H9 (cell line): ENCODE results near the gene RMRP. TPM values are rescaled to one million over a fixed set of nuclear protein-coding genes. Genes with fewer than 3 reads are reported as not detected.

Source experiments
- DNase-seq: peaks from one replicate; pipeline ENCODE4 v3.0.0-alpha.2; 2017
- H2AFZ ChIP-seq: one replicate; pipeline ENCODE4 v1.6.1; 2013; ENCODE audit warnings: mild to moderate bottlenecking, low read length, control low read depth, moderate library complexity
- H2AK5ac ChIP-seq: 2 replicates; pipeline ENCODE4 v1.6.1; 2013; ENCODE audit warnings: low read length, control low read depth, mixed read lengths; ENCODE audit not compliant: insufficient read length
- H2BK120ac ChIP-seq: one replicate; pipeline ENCODE4 v1.6.1; 2013; ENCODE audit warnings: low read depth, mild to moderate bottlenecking, low read length, control low read depth, inconsistent platforms; ENCODE audit not compliant: poor library complexity, severe bottlenecking
- H2BK12ac ChIP-seq: 2 replicates; pipeline ENCODE4 v1.6.1; 2013; ENCODE audit warnings: low read length, control low read depth, mixed read lengths, low read depth; ENCODE audit not compliant: insufficient read length
- H2BK15ac ChIP-seq: 2 replicates; pipeline ENCODE4 v1.6.1; 2013; ENCODE audit warnings: low read depth, low read length, control low read depth
- H2BK20ac ChIP-seq: one replicate; pipeline ENCODE4 v1.6.1; 2013; ENCODE audit warnings: low read depth, mild to moderate bottlenecking, low read length, control low read depth, inconsistent platforms; ENCODE audit not compliant: poor library complexity, severe bottlenecking
- H2BK5ac ChIP-seq: 2 replicates; pipeline ENCODE4 v1.6.1; 2013; ENCODE audit warnings: low read length, control low read depth, mixed read lengths; ENCODE audit not compliant: insufficient read length
- H3K14ac ChIP-seq: 2 replicates; pipeline ENCODE4 v1.6.1; 2013; ENCODE audit warnings: low read length, control low read depth; ENCODE audit not compliant: insufficient read depth
- H3K18ac ChIP-seq: 2 replicates; pipeline ENCODE4 v1.6.1; 2013; ENCODE audit warnings: low read depth, mild to moderate bottlenecking, mixed read lengths, low read length, control low read depth; ENCODE audit not compliant: insufficient read length
- H3K23ac ChIP-seq: 2 replicates; pipeline ENCODE4 v1.6.1; 2013; ENCODE audit warnings: low read length, control low read depth, mixed read lengths, low read depth; ENCODE audit not compliant: insufficient read length
- H3K23me2 ChIP-seq: 2 replicates; pipeline ENCODE4 v1.6.1; 2013; ENCODE audit warnings: low read depth, mild to moderate bottlenecking, mixed read lengths, low read length, control low read depth; ENCODE audit not compliant: insufficient read length, poor library complexity, severe bottlenecking
- H3K27ac ChIP-seq: 2 replicates; pipeline ENCODE4 v1.5.1; 2013; ENCODE audit warnings: low read length, control low read depth, mixed read lengths, low read depth; ENCODE audit not compliant: insufficient read length
- H3K27me3 ChIP-seq: 2 replicates; pipeline ENCODE4 v1.6.1; 2013; ENCODE audit warnings: low read length, control low read depth, inconsistent platforms; ENCODE audit not compliant: insufficient read depth
- H3K4ac ChIP-seq: 2 replicates; pipeline ENCODE4 v1.6.1; 2013; ENCODE audit warnings: low read depth, mild to moderate bottlenecking, control low read depth, inconsistent platforms, low read length, moderate library complexity
- H3K4me1 ChIP-seq: 2 replicates; pipeline ENCODE4 v1.6.1; 2013; ENCODE audit warnings: low read length, control low read depth, inconsistent platforms; ENCODE audit not compliant: insufficient read depth
- H3K4me2 ChIP-seq: 2 replicates; pipeline ENCODE4 v1.6.1; 2013; ENCODE audit warnings: low read length, control low read depth, mixed read lengths; ENCODE audit not compliant: insufficient read length, insufficient read depth
- H3K56ac ChIP-seq: 2 replicates; pipeline ENCODE4 v1.6.1; 2013; ENCODE audit warnings: low read depth, mild to moderate bottlenecking, mixed read lengths, low read length, control low read depth; ENCODE audit not compliant: insufficient read length
- H3K79me1 ChIP-seq: 2 replicates; pipeline ENCODE4 v1.6.1; 2013; ENCODE audit warnings: low read depth, mild to moderate bottlenecking, moderate library complexity, low read length, control low read depth, inconsistent platforms; ENCODE audit not compliant: insufficient read depth, poor library complexity, severe bottlenecking
- H3K79me2 ChIP-seq: 2 replicates; pipeline ENCODE4 v1.6.1; 2013; ENCODE audit warnings: low read length, control low read depth, inconsistent platforms; ENCODE audit not compliant: insufficient read depth
- H3K9ac ChIP-seq: 2 replicates; pipeline ENCODE4 v1.6.1; 2013; ENCODE audit warnings: low read length, control low read depth, mixed read lengths; ENCODE audit not compliant: insufficient read length; ENCODE audit errors: extremely low read depth
- H3K9me3 ChIP-seq: one replicate; pipeline ENCODE4 v1.6.1; 2013; ENCODE audit warnings: low read depth, low read length, inconsistent platforms; ENCODE audit not compliant: control insufficient read depth
- H3T11ph ChIP-seq: one replicate; pipeline ENCODE4 v1.6.1; 2013; ENCODE audit warnings: mild to moderate bottlenecking, low read length, control low read depth, inconsistent platforms
- H4K20me1 ChIP-seq: one replicate; pipeline ENCODE4 v1.6.1; 2013; ENCODE audit not compliant: control insufficient read depth, insufficient read length, insufficient read depth
- H4K5ac ChIP-seq: 2 replicates; pipeline ENCODE4 v1.6.1; 2013; ENCODE audit warnings: low read depth, mild to moderate bottlenecking, mixed read lengths, low read length, control low read depth; ENCODE audit not compliant: insufficient read length
- H4K8ac ChIP-seq: replicated peaks from 2 replicates; pipeline ENCODE4 v1.6.1; 2013; ENCODE audit warnings: low read length, control low read depth, mixed read lengths, low read depth; ENCODE audit not compliant: insufficient read length
- H4K91ac ChIP-seq: 2 replicates; pipeline ENCODE4 v1.6.1; 2013; ENCODE audit warnings: low read depth, mild to moderate bottlenecking, moderate library complexity, mixed read lengths, low read length, control low read depth; ENCODE audit not compliant: insufficient read length
- H3K27ac Mint-ChIP-seq, 3 experiments: 2 replicates in 2 of 3; 3 replicates in 1 of 3; pipeline ENCODE4 v1.8.0; 2020 to 2021; ENCODE audit warnings: mixed read lengths in 3 of 3, mild to moderate bottlenecking in 1 of 3, moderate library complexity in 1 of 3
- H3K27me3 Mint-ChIP-seq: 2 replicates; pipeline ENCODE4 v1.8.0; 2021; ENCODE audit warnings: low read depth, mild to moderate bottlenecking, moderate library complexity, mixed read lengths
- H3K36me3 Mint-ChIP-seq, 3 experiments: 2 replicates in 2 of 3; 3 replicates in 1 of 3; pipeline ENCODE4 v1.8.0; 2020 to 2021; ENCODE audit warnings: low read depth in 3 of 3, mixed read lengths in 3 of 3; ENCODE audit not compliant: insufficient read depth in 1 of 3
- H3K4me1 Mint-ChIP-seq, 2 experiments: 2 replicates each; pipeline ENCODE4 v1.8.0; 2020; ENCODE audit warnings: mixed read lengths in 2 of 2
- H3K4me3 Mint-ChIP-seq, 2 experiments: 2 replicates in 1 of 2; 3 replicates in 1 of 2; pipeline ENCODE4 v1.8.0; 2020 to 2021; ENCODE audit warnings: mild to moderate bottlenecking in 2 of 2, mixed read lengths in 2 of 2, moderate library complexity in 1 of 2
- H3K9me3 Mint-ChIP-seq, 2 experiments: 2 replicates in 1 of 2; 3 replicates in 1 of 2; pipeline ENCODE4 v1.8.0; 2020; ENCODE audit warnings: mild to moderate bottlenecking in 2 of 2, mixed read lengths in 2 of 2, moderate library complexity in 1 of 2
- CTCF ChIP-seq: fragments of 200-600 bp; sonication (generic); conservative IDR thresholded peaks from 3 replicates; pipeline ENCODE4 v1.8.0; 2021; ENCODE audit warnings: antibody characterized with exemption, mild to moderate bottlenecking
- WGBS: extraction: QIAGEN DNeasy Blood & Tissue Kit; methylation state at CpG from one replicate; pipeline ENCODE4 v1.1.7; 2013; ENCODE audit warnings: missing lambda C conversion rate, low lambda C conversion rate, mixed read lengths; ENCODE audit not compliant: insufficient read length; ENCODE audit errors: extremely low coverage; 5-methylcytosine and 5-hydroxymethylcytosine counted together
- microRNA-seq: library from miRNA; unstranded; fragments of <30 nt; microRNA quantifications from one replicate; pipeline ENCODE4, GENCODE V29; 2020; ENCODE audit warnings: borderline microRNAs expressed
- total RNA-seq: library from RNA; stranded (reverse); gene quantifications from 2 replicates; pipeline ENCODE4 v1.2.1, GENCODE V29; 2021

Gene RMRP
- total RNA-seq, 1 experiment from 2014 or later = 18,417 TPM

- no peak overlapping the region for H3K27ac ChIP-seq
- Mint-ChIP-seq H3K4me3 (no peak overlapping the region), H3K36me3 (peaks cover 9 to 25% (median 21%) of the 10 kb centered on the region in 3 experiments; a peak in 6 of 7 replicates), H3K27me3 (no peaks in the 10 kb centered on the region), H3K4me1 (peaks cover 12 to 17% of the 10 kb centered on the region in 2 experiments), H3K9me3 (no peaks in the 10 kb centered on the region; a peak in 2 of 5 replicates), H3K27ac (no peak overlapping the region; a peak in 1 of 7 replicates)
- H4K20me1 ChIP-seq = no peaks in the 10 kb centered on the region
- no peak for DNase-seq
- H3K27me3 ChIP-seq = no peaks in the 10 kb centered on the region
- H4K91ac ChIP-seq = no peak overlapping the region
- no peak overlapping the region for H4K5ac ChIP-seq
- no peak overlapping the region for H2BK5ac ChIP-seq
- no peak overlapping the region for H3K56ac ChIP-seq
- no peak overlapping the region for H2BK120ac ChIP-seq
- no peak overlapping the region for H3K9ac ChIP-seq
- no peak overlapping the region for H3K18ac ChIP-seq
- no peak overlapping the region for H2BK20ac ChIP-seq
- no peak overlapping the region for H3K4ac ChIP-seq
- H3K79me1 ChIP-seq = no peaks in the 10 kb centered on the region
- no peak overlapping the region for H2AK5ac ChIP-seq
- no peaks in the 10 kb centered on the region for H3K79me2 ChIP-seq
- WGBS = no CpG with 5 or more reads among the region's 7 CpGs
- no peak overlapping the region for H3T11ph ChIP-seq
- no peak overlapping the region for H4K8ac ChIP-seq
- no peak overlapping the region for H2BK15ac ChIP-seq
- H3K23ac ChIP-seq = no peak overlapping the region
- no peaks in the 10 kb centered on the region for H3K9me3 ChIP-seq
- no peak for TF ChIP-seq CTCF
- no peak overlapping the region for H2AFZ ChIP-seq
- H2BK12ac ChIP-seq = no peak overlapping the region
- no peaks in the 10 kb centered on the region; the same call in 1 of the 2 replicates for H3K4me1 ChIP-seq
- peaks cover 15% of the 10 kb centered on the region for H3K23me2 ChIP-seq
- H3K4me2 ChIP-seq = no peak overlapping the region
- no peak overlapping the region for H3K14ac ChIP-seq
These were observed 49.6 kb downstream of the RMRP start for GRCh38 chr9:35608221-35608620.

Small RNAs within 50 kb of the gene (microRNA-seq; reads per million reads assigned to microRNA genes)
- 0.46 reads per million for gene MIR4667

Other genes with a start within 250 kb of the RMRP start
- 5.8 and 6.3 TPM in 2 replicates for gene RUSC2, start 167.9 kb downstream of the RMRP start, total RNA-seq
- gene TESK1, start 52.8 kb downstream of the RMRP start, total RNA-seq = 28.1 and 28.6 TPM in 2 replicates
- gene CD72, start 39.6 kb downstream of the RMRP start, total RNA-seq = 3.3 and 3.9 TPM in 2 replicates
- gene SIT1, start 7.1 kb downstream of the RMRP start, total RNA-seq = 1.3 and 1.6 TPM in 2 replicates
- gene CCDC107, start 273 bp upstream of the RMRP start, total RNA-seq = 11.3 and 12.0 TPM in 2 replicates
- gene ARHGEF39, start 7.2 kb upstream of the RMRP start, total RNA-seq = 21.6 and 24.4 TPM in 2 replicates
- gene CA9, start 15.9 kb upstream of the RMRP start, total RNA-seq = 0.94 and 1.9 TPM in 2 replicates
- 221 and 225 TPM in 2 replicates for gene TPM2, start 31.9 kb upstream of the RMRP start, total RNA-seq
- 102 and 103 TPM in 2 replicates for gene TLN1, start 74.2 kb upstream of the RMRP start, total RNA-seq
- 26.9 and 27.3 TPM in 2 replicates for gene CREB3, start 74.6 kb upstream of the RMRP start, total RNA-seq
- gene GBA2, start 91.2 kb upstream of the RMRP start, total RNA-seq = 90.7 and 103 TPM in 2 replicates
- gene RGP1, start 91.3 kb upstream of the RMRP start, total RNA-seq = 23.5 and 25.7 TPM in 2 replicates
- gene MSMP, start 96.3 kb upstream of the RMRP start, total RNA-seq = 0.83 and 0.97 TPM in 2 replicates
- 12.2 and 12.5 TPM in 2 replicates for gene NPR2, start 133.6 kb upstream of the RMRP start, total RNA-seq
- 0.46 and 0.50 TPM in 2 replicates for gene SPAG8, start 154.2 kb upstream of the RMRP start, total RNA-seq
- gene HINT2, start 157.0 kb upstream of the RMRP start, total RNA-seq = 30.9 and 35.9 TPM in 2 replicates
- not detected in 2 replicates for gene FAM221B, start 170.7 kb upstream of the RMRP start, total RNA-seq
- gene TMEM8B, start 171.2 kb upstream of the RMRP start, total RNA-seq = 7.9 and 9.3 TPM in 2 replicates
- not detected in 2 replicates for gene OR13J1, start 212.4 kb upstream of the RMRP start, total RNA-seq
- not detected in 2 replicates for gene HRCT1, start 248.2 kb upstream of the RMRP start, total RNA-seq